Measurements from ENCODE around the gene CEP72. TPM values are rescaled to one million over a fixed set of nuclear protein-coding genes. Genes with fewer than 3 reads are reported as not detected.
A peak's percentile ranks its signal among the peaks of the same experiment; 100 is the strongest.

Gene CEP72
- total and polyA plus RNA-seq, 11 donors = 0.58 to 4.1 (median 1.6) TPM

DNA sequence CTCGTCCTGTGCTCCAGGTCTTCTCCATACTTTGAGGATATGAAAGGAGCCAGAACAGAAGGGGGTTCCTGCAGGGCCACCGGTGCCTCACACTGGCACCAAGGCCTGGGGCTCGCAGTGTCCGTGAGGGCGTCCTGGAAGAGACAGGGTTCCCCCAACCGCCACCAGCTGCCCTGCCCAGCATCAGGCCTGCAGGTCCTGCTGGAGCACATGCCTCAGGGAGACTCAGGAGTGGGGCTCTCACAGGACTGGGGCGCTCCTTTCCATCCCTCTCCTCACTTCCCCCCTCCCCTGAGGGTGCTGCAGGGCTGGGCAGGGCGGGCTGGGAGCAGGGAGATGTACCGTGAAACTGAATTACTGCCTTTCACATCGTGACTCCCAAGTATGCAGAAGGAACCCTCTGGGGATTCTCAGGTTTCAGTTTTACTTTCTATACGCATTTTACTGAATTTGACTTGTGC is 31.7 kb downstream of the CEP72 start:
- no peak overlapping the region for H3K4me3 ChIP-seq
- WGBS, 4 donors = 89 to 91% (median 90%) methylated on average over 8 to 11 of the region's 11 CpGs
- TF ChIP-seq, protein P1, sequence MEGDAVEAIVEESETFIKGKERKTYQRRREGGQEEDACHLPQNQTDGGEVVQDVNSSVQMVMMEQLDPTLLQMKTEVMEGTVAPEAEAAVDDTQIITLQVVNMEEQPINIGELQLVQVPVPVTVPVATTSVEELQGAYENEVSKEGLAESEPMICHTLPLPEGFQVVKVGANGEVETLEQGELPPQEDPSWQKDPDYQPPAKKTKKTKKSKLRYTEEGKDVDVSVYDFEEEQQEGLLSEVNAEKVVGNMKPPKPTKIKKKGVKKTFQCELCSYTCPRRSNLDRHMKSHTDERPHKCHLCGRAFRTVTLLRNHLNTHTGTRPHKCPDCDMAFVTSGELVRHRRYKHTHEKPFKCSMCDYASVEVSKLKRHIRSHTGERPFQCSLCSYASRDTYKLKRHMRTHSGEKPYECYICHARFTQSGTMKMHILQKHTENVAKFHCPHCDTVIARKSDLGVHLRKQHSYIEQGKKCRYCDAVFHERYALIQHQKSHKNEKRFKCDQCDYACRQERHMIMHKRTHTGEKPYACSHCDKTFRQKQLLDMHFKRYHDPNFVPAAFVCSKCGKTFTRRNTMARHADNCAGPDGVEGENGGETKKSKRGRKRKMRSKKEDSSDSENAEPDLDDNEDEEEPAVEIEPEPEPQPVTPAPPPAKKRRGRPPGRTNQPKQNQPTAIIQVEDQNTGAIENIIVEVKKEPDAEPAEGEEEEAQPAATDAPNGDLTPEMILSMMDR (IDR thresholded peaks at IDR 0.05) = no peak
- no peak for TF ChIP-seq POLR2A (IDR thresholded peaks at IDR 0.05)
- DNase-seq (no peak), ATAC-seq (no peak)
- H3K4me1 ChIP-seq = no peaks in the 10 kb centered on the region
- no peak overlapping the region for H3K27ac ChIP-seq
- intact Hi-C loops (cut with DNase I) = no loop called here
- H3K36me3 ChIP-seq = peaks cover 0 to 34% (median 9%) of the 10 kb centered on the region in 9 donors
- H3K27me3 ChIP-seq = no peaks in the 10 kb centered on the region
- no peaks in the 10 kb centered on the region for H3K9me3 ChIP-seq

DNA sequence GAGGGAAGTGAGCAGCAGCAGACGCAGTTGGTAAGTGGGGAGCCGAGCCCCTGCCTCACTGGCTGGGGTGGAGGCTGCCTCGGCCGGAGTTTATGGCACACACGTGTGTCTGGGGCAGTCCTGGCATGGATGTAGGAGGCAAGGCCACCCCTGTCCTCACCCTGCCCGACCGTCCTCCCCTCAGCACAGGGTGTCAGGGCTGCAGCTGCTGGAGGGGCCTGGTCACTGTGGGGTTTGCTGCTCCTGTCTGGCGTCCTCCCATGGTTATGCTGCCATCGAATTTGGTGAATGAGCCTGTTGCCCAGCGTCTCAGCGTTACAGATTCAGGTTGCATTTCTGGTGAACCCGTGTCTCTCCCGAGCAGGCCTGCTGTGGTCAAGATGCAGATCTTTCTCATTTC is 32.4 kb downstream of the CEP72 start:
- H3K27me3 ChIP-seq = no peaks in the 10 kb centered on the region
- peaks cover 0 to 34% (median 9%) of the 10 kb centered on the region in 9 donors for H3K36me3 ChIP-seq
- WGBS, 4 donors = 92 to 96% (median 93%) methylated on average over 11 to 13 of the region's 13 CpGs
- no peak for ATAC-seq
- H3K9me3 ChIP-seq = no peaks in the 10 kb centered on the region
- no peak for TF ChIP-seq POLR2A (IDR thresholded peaks at IDR 0.05)
- TF ChIP-seq, protein P1 (IDR thresholded peaks at IDR 0.05) = no peak
- DNase-seq = no peak
- intact Hi-C loops (cut with DNase I) = no loop called here
- H3K4me1 ChIP-seq = no peaks in the 10 kb centered on the region
- no peak overlapping the region for H3K27ac ChIP-seq
- H3K4me3 ChIP-seq = no peak overlapping the region

DNA sequence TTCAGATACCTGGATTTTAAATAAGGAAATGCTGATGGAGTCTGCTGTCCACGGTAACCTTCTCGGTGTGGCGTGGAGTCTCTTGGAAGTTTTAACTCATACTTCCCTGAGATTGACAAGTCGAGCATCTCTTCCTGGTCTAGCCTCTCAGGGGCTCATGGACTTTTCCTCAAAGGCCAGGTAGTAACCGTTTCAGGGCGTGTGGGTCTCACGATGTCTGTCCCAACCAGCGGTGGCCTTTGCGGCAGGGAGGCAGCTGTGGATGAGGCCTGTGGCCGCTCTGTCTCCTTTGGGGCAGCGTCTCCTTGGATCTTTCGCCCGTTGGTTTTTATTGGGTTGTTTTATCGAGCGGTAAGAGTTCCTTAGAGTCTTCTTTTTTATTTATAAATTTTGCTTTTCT is 32.8 kb downstream of the CEP72 start:
- no peaks in the 10 kb centered on the region for H3K27me3 ChIP-seq
- intact Hi-C loops (cut with DNase I) = no loop called here
- H3K9me3 ChIP-seq = no peaks in the 10 kb centered on the region
- DNase-seq (peak in 1 of 5 donors; percentile 2), ATAC-seq (no peak)
- H3K4me3 ChIP-seq = no peak overlapping the region
- TF ChIP-seq, protein P1 (IDR thresholded peaks at IDR 0.05) = no peak
- TF ChIP-seq POLR2A (IDR thresholded peaks at IDR 0.05) = no peak
- H3K4me1 ChIP-seq = no peaks in the 10 kb centered on the region
- WGBS, 4 donors = 94 to 97% (median 96%) methylated on average over 15 of the region's 15 CpGs
- H3K27ac ChIP-seq = no peak overlapping the region
- H3K36me3 ChIP-seq = peaks cover 0 to 31% (median 9%) of the 10 kb centered on the region in 9 donors

DNA sequence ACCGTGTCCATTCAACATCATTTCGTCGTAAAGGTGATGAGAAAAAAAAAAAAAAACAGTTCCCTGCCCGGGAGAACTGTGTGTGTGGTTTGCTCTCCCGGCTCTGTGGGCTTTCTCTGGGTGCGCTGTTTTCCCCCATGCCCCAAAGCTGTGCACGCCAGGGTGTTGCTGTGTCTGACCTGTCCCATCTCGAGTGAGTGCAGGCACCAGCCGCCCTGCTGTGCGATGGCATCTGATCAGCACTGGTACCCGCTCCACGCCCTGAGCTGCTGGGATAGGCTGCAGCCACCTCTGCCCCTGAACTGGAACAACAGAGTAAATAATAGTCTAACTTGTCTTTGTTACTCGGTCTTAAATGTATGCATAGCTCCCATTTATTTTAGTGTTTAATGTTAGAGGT is 33.3 kb downstream of the CEP72 start:
- WGBS, 4 donors = 95% methylated on average over 11 to 13 of the region's 13 CpGs
- H3K4me3 ChIP-seq = no peak overlapping the region
- H3K4me1 ChIP-seq = no peaks in the 10 kb centered on the region
- DNase-seq = no peak
- intact Hi-C loops (cut with DNase I) = no loop called here
- no peak overlapping the region for H3K27ac ChIP-seq
- TF ChIP-seq, protein P1 (IDR thresholded peaks at IDR 0.05) = no peak
- TF ChIP-seq POLR2A (IDR thresholded peaks at IDR 0.05) = no peak
- no peak for ATAC-seq
- H3K36me3 ChIP-seq = peaks cover 0 to 27% (median 9%) of the 10 kb centered on the region in 9 donors
- no peaks in the 10 kb centered on the region for H3K9me3 ChIP-seq
- no peaks in the 10 kb centered on the region for H3K27me3 ChIP-seq

Measured in heart left ventricle (tissue), 16 donors.